CD4-positive, alpha-beta T cell treated with Interleukin-4 for 1 hour (primary cell): ENCODE data around the gene EFNA3.
"Not testable (repeated sequence)": the region's sequence is repeated elsewhere in the genome, so short reads cannot be mapped to it uniquely, and the experiment has no call there.

Experiments
- DNase-seq, 2 donors: peaks; one replicate each; pipeline ENCODE4 v3.0.0-alpha.2; 2020 to 2022

The EFNA3 gene

GRCh38 chr1:155117610-155118009 is 39.0 kb downstream of the EFNA3 start:
- DNase-seq, result no peak

- not testable (repeated sequence) for DNase-seq
Observed at GRCh38 chr1:155118090-155118489, 39.5 kb downstream of the EFNA3 start.

- no peak for DNase-seq
Observed at GRCh38 chr1:155120253-155120652, 41.6 kb downstream of the EFNA3 start.

- no peak for DNase-seq
Observed at GRCh38 chr1:155121249-155121648, 42.6 kb downstream of the EFNA3 start.

GRCh38 chr1:155122308-155122707 is 43.7 kb downstream of the EFNA3 start:
- no peak for DNase-seq

- no peak for DNase-seq
Observed at GRCh38 chr1:155123801-155124200, 45.2 kb downstream of the EFNA3 start.

- no peak for DNase-seq
Observed at GRCh38 chr1:155124503-155125463, 46.1 kb downstream of the EFNA3 start.

GRCh38 chr1:155125511-155125945 is 46.9 kb downstream of the EFNA3 start:
- no peak for DNase-seq

- DNase-seq, result no peak
Observed at GRCh38 chr1:155125946-155126555, 47.4 kb downstream of the EFNA3 start.

GRCh38 chr1:155126556-155127104 is 48.0 kb downstream of the EFNA3 start:
- DNase-seq, result peak; percentile 32 to 46

- peak; percentile 34 to 41 for DNase-seq
Observed at GRCh38 chr1:155127105-155127966, 48.7 kb downstream of the EFNA3 start, which contains the start of gene EFNA1. EFNA1 (plus strand) TSS chr1:155127876; CDS start chr1:155127978, 102 bp downstream.

GRCh38 chr1:155127967-155128754 is 49.5 kb downstream of the EFNA3 start:
- DNase-seq, result no peak

GRCh38 chr1:155128755-155129473 is 50.3 kb downstream of the EFNA3 start:
- DNase-seq, result no peak

GRCh38 chr1:155130272-155131006 is 51.8 kb downstream of the EFNA3 start:
- DNase-seq, result no peak

- DNase-seq, result no peak
Observed at GRCh38 chr1:155131285-155131684, 52.6 kb downstream of the EFNA3 start.

GRCh38 chr1:155131856-155132255 is 53.2 kb downstream of the EFNA3 start:
- DNase-seq, result no peak

- no peak for DNase-seq
Observed at GRCh38 chr1:155133799-155134281, 55.2 kb downstream of the EFNA3 start.

- no peak for DNase-seq
Observed at GRCh38 chr1:155134322-155134721, 55.7 kb downstream of the EFNA3 start.

GRCh38 chr1:155134880-155135414 is 56.3 kb downstream of the EFNA3 start:
- peak; percentile 60 to 79 for DNase-seq
